OCI-LY7 (cell line): ENCODE results near the gene PDZD7.

Source experiments
- CTCF ChIP-seq: fragments of 200-600 bp; sonication (generic); conservative IDR thresholded peaks from 2 replicates; pipeline ENCODE4 v1.5.1; 2014; ENCODE audit warnings: mild to moderate bottlenecking, antibody characterized with exemption, low read length, moderate library complexity, mixed read lengths
- EZH2phosphoT487 ChIP-seq: fragments of 200-600 bp; sonication (generic); IDR thresholded peaks from 2 replicates; pipeline ENCODE4 v1.6.1; 2018; ENCODE audit warnings: low read depth, borderline replicate concordance, mild to moderate bottlenecking, mixed run types, antibody characterized with exemption, low read length, moderate library complexity, mixed read lengths

- TF ChIP-seq CTCF (no peak), EZH2phosphoT487 (no peak)
Measured at GRCh38 chr10:101035314-101035713, 4.4 kb upstream of the PDZD7 start.
